NCI-H69 (cell line): ENCODE measurements around the gene AOC2.
A peak's percentile ranks its signal among the peaks of the same experiment; 100 is the strongest.

ENCODE experiments used
- DNase-seq: peaks from one replicate; lab custom pipeline; 2025; lab: John Stamatoyannopoulos, UW

Gene AOC2, protein sequence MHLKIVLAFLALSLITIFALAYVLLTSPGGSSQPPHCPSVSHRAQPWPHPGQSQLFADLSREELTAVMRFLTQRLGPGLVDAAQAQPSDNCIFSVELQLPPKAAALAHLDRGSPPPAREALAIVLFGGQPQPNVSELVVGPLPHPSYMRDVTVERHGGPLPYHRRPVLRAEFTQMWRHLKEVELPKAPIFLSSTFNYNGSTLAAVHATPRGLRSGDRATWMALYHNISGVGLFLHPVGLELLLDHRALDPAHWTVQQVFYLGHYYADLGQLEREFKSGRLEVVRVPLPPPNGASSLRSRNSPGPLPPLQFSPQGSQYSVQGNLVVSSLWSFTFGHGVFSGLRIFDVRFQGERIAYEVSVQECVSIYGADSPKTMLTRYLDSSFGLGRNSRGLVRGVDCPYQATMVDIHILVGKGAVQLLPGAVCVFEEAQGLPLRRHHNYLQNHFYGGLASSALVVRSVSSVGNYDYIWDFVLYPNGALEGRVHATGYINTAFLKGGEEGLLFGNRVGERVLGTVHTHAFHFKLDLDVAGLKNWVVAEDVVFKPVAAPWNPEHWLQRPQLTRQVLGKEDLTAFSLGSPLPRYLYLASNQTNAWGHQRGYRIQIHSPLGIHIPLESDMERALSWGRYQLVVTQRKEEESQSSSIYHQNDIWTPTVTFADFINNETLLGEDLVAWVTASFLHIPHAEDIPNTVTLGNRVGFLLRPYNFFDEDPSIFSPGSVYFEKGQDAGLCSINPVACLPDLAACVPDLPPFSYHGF

DNA sequence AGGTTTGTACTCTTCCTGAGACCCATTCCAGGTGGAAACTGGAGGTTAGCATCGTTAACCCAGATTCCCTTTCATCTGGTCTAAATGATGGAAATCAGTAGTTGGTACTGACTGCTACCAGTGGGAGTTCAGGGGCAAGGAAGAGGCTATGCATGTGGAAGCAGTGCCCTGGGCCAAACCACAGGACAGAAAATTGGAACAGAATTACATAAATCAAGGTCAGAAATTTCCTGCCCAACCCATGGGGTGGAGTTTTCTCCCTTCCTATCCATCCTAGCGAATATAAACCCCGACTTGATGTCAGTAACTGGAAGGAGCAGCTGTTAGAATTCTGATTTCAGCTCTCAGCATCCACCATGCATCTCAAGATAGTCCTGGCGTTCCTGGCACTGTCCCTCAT is at the start of gene AOC2:
TSS of gene AOC2 (plus strand) at position 310 of the 400 bp plus-strand sequence. CDS start at position 357, 47 bp downstream.
- DNase-seq = no peak

GRCh38 chr17:42795061-42795460 is 49.3 kb upstream of the AOC2 start:
- DNase-seq = no peak

DNA sequence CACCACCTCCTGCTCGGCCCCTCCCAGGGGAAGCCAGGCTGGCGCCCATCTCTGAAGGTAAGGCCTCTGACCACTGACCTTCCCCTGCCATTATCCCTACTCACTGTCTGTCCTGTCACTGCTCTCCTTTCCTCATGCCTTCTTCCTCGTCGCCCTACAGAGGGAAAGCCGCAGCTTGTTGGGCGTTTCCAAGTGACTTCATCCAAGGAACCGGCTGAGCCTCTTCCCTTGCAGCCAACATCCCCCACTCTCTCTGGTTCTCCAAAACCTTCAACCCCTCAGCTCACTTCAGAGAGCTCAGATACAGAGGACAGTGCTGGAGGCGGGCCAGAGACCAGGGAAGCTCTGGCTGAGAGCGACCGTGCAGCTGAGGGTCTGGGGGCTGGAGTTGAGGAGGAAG is 48.9 kb upstream of the AOC2 start:
- DNase-seq = no peak

DNA sequence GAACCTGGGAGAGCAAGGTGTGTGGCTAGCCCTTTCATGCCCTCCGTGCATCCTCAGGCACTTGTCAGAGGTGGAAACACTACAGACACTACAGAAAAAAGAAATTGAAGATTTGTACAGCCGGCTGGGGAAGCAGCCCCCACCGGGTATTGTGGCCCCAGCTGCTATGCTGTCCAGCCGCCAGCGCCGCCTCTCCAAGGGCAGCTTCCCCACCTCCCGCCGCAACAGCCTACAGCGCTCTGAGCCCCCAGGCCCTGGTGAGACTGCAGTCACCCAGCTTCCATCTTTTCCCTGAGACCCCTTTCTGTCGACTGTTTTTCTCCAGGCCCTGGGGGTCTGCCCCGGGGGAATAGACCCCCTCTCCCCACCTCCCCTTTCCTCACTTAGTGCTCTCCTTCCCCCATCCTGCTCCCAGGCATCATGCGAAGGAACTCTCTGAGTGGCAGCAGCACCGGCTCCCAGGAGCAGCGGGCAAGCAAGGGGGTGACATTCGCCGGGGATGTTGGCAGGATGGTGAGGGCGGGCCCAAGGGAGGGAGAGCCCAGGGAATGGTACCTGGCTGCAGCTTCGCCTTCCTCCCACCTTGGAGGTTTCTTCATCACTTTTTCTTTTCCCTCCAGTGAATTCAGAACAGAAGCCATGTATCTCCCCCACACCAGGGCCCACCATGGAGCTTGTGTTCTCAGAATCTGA is 48.2 kb upstream of the AOC2 start:
- DNase-seq = no peak

- DNase-seq = peak; percentile 9
These were observed 47.0 kb upstream of the AOC2 start for GRCh38 chr17:42797067-42798007.

DNA sequence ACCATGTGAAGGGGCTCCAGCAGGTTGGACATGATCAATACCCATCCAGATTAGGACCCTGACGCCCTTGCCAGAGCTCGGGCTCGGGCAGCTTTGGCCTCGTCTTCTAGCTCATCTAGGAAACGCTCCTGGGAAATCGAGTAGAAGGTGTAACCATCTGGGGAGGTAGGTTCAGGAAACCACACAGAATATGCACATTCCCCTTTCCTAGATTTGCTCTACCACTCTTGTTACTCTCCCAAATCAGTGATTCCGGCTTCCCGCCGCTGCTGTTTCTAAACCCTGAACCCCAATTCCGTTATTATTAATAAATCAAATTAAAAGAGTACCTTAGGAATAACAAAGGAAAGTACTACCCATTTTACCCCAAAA is 46.4 kb upstream of the AOC2 start:
- no peak for DNase-seq

DNA sequence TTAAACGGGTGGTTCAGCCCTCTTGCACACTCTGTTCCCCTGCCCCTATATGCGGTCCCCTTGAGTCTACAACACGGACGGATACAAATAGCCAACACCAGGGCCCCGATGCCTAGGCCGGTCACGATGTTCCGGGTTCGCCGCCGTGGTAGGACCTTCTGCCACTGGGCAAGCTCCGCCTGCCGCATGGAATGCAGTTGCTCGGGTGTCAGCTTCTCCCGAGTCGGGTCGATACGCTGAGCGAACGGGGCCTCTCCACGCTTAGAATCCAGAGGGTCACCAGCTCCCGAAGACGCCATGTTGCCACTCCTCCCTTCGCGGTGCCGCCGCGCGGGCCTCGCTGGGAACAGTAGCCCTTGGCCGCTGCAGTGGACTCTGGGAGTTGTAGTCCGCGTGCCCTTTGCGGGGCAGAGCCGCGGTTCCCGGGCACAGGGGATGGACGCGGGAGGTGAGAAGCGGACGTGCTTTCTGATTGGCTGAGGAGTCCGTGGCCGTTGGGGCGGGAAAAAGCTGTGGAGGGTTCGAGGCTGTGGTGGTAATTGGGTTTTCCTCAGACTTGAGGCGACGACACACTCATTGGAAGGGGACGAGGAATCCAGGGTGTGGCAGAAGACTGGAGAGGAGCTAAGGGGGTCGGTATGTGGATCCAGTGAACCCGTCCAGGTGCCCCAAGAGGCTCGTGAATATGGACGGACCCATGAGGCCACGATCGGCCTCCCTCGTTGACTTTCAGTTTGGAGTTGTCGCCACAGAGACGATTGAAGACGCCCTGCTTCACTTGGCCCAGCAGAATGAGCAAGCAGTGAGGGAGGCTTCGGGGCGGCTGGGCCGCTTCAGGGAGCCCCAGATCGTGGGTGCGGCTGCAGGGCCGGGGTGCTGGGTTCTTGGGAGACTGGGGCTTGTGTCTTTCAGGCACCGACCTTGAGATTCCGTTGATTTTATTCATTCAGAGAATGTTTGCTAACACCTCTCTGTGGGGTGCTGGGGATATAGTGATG is 45.7 kb upstream of the AOC2 start, which contains the start of the genes CNTD1 and COA3:
TSS of gene CNTD1 (plus strand) at position 479 of the 998 bp plus-strand sequence. CDS start at position 686, 207 bp downstream.
TSS of gene COA3 (minus strand) at position 322 of the 998 bp plus-strand sequence. CDS start at position 299, 23 bp downstream.
- DNase-seq = peak; percentile 90

DNA sequence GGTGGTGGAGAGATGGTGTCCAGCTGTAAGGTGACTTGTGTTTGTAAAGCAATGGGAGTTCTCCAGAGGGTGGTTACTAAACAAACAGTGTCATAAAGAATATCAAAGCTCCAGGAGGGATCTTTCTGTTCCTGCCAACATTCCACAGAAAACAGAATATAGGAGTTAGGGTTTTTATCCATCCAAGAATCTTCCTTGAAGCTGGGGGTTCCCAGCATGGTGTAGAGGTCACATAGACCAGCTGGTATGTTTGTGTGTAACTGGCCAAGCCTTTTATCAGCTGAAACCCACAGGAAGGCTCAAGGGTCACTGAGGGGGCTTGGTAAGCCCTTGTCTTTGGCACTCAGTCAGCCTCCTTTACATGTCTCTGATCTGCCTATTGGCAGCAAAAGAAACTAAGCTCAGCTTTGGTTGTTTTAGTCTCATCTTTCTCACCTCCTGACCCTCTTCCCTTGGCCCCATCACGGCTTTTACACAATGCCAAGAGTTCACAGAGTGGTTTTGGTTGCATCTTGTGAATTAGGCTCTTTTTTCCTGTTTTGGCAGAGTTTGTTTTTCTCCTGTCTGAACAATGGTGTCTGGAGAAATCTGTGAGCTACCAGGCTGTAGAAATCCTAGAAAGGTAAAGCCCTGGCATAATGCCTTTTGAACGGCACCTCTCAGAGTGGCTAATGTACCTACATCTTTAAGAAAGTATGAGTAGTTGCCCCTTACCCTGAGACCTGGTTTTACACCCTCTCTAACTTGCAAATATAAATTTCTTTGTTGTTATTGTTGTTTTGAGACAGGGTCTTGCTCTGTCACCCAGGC is 41.1 kb upstream of the AOC2 start:
- peak; percentile 87 for DNase-seq

DNA sequence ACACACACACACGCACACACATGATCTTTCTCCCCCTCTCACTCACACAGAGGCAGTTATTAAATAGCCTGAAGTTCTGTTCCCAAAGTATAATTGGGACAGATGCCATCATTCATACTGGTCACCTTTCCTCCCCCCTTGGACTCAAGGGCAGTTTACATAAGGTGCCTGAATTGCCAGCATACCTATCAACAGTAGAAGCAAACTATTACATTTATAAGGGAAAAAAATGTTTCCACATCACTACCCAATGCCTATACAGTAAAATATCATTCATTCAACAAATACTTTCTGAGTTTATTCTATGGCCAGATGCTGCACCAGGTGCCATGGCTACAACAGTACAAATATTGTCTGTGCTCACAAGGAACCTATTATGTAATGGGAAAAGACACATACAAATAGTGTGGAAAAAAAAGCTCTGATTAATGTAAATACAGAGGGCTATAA is 39.4 kb upstream of the AOC2 start:
- peak; percentile 95 for DNase-seq

DNA sequence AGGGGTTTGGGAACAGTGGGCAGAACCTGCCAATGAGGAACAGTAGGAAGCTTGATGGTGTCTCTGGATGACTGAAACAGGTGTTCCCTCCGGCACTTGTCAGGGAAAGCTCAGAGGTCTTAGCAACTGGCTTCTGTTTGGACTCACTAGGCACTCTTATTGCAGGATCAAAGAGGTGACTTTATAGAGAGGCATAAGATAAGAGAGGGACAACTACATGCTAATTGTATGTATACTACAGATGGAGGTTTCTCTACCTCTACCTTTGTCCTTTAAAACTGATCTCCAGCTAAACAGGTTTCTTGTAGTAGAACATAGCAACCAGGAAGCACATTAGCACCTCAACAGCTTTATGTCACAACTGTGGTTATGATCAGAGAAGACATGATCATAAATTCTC is 38.1 kb upstream of the AOC2 start:
- no peak for DNase-seq

DNA sequence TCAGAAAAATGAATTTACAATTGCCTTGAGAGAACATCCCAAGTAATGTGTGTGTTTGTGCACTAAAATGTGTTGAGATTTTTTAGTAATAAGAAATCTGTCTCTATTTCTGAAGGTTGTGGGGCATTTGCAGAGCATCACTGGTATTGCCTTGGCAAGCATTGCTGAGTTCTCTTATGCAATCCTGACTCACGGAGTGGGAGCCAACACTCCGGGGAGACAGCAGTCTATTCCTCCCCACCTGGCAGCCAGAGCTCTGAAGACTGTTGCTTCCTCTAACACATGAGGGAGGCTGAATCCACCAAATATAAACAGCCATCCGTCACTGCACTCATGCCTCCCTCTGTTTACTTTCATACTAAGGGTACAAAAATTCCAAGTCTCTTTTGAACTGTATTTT is 35.1 kb upstream of the AOC2 start:
- no peak for DNase-seq

DNA sequence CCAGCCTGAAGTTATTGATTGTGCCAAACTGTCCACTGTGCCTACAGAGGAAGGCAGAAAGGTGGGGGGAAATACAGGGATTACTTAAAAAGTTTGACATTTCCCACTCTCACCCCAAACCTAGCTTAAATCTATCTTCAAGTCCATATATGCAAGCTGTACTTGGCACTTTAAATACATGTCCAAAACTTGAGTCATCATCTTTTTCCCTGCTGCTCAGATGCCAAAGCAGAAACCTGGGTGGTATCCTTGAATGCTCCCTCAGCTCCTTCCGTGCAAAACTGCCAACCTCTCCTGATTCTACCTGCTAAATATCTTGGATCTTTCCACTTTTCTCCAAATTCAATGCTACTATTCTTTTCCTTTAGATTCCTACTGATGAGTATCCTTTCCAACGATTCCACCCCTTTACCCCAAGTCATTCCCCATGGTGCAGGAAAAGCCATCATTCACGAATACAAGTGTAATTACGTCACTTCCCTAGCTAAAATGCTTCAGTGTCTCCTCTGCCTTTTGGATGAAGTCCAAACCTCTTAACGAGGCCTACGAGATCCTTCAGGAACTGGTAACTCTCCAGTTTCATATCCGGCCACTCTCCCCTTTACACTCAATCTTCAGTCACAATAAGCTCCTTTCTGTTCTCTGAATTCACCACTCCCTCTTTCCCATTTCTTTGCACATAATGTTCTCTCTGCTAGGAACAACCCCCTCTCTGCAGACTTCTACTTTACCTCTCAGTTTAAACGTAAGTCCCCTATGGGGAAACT is 29.6 kb upstream of the AOC2 start:
- DNase-seq = peak; percentile 21

DNA sequence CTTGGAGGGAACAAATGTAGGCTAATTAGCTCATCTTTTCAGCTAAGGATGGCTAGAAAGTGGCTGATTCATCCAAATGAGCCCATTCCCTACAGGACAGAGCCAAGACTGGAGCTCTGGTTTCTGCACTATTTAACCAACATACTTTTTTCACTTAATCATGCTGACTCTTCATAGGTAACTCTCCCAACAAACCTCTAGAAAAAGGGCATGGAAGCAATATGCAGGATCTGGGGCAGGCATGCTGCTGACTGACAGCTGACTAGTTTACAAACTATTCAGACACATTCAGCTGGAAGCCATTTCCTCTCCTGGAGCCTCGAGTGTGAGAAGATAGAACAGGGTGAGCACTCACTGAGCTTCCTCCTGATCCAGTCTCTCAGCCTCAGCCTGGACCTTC is 26.5 kb upstream of the AOC2 start:
- DNase-seq = no peak

DNA sequence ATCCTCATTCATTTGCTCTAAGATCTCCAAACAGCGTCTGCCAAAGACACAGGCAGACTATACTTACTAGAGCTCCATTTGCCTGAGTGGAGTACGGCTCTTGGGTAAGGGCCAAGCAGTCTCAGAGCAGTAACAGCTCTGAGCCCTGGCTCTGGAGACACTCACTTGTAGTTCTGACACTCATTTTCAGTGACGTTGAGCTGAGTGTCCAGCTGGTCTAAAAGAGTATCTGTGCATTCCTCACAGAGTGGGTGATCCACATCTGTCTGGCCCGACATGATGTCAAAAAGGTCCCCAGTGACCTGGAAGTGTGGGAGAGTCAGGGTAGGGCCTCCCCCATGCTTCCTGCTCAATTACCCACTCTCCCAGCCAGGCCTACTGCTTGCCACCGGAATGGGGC is 26.0 kb upstream of the AOC2 start:
- no peak for DNase-seq

GRCh38 chr17:42819939-42820535 is 24.3 kb upstream of the AOC2 start:
- DNase-seq = peak; percentile 85

GRCh38 chr17:42821176-42821575 is 23.2 kb upstream of the AOC2 start:
- DNase-seq = no peak

GRCh38 chr17:42827472-42827871 is 16.9 kb upstream of the AOC2 start:
- no peak for DNase-seq

DNA sequence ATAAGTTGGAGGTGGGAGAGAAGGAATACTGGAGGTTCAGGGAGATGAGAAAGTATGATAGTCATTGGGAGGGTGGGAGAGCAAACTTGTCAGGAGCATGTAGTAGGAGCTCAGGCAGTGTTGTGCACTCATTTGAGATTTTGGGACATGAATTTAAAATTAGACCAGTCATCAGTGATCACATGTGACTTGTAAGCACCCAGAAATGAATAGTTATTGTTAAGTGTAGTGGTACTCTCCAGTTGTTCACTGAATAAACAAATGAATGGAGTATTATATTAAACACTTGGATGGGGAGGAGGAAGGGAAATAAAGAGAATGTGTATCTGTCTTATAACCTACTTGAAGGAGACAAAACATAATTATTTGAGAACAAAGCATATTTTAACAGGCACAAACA is 13.4 kb upstream of the AOC2 start:
- DNase-seq = no peak
